Uterus (tissue), 2 donors: ENCODE data around the gene GRK5.

ENCODE experiments used
- POLR2A ChIP-seq, 2 donors: fragments of 450-650 bp; IDR thresholded peaks; one replicate each; pipeline ENCODE4 v1.6.1; 2016; ENCODE audit warnings: antibody characterized with exemption in 2 of 2, mild to moderate bottlenecking in 1 of 2, moderate library complexity in 1 of 2
- TF ChIP-seq, protein P1 (sequence below), 4 experiments: fragments of 200-600 bp in 2 of 4; fragments of 450-650 bp in 2 of 4; sonication (generic) in 2 of 4; IDR thresholded peaks; one replicate each; pipeline ENCODE4 v1.5.1; 2016 to 2019; ENCODE audit warnings: antibody characterized with exemption in 4 of 4, mild to moderate bottlenecking in 2 of 4, moderate library complexity in 1 of 4

DNA sequence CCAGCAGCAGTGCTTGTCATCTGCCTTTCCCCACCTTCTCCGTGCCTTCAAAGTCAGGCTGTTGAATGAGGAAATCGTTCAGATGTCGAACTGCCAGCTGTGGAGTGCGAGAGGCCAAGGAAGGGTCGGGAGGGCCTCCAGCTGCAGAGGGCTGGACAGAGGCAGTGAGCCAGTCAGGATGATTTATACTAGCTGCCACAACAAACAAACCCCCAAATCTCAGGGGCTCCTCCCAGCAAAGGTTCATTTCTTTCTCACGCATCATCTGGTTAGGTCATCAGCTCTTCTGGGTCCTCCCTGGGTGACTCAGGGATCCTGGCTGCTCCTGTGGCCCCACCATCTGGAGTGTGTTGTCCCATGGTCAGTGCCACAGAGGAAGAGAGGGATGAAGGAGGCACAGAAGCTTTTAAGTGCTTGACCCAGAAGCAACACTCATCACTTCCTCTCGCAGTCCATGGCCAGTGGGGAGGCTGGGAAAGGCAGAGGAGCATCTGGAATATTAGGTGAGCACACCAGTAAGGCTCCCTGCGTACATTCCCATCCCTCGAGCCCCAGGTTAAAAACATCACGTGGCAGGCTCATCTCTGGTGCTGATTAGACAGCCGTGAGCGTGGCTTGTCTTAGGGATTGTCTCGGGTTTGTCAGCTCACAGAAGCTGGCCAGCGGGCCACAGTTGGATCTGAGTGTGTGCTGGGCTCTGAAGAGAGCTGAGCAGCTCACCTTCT is 194.5 kb downstream of the GRK5 start:
- TF ChIP-seq, protein P1, sequence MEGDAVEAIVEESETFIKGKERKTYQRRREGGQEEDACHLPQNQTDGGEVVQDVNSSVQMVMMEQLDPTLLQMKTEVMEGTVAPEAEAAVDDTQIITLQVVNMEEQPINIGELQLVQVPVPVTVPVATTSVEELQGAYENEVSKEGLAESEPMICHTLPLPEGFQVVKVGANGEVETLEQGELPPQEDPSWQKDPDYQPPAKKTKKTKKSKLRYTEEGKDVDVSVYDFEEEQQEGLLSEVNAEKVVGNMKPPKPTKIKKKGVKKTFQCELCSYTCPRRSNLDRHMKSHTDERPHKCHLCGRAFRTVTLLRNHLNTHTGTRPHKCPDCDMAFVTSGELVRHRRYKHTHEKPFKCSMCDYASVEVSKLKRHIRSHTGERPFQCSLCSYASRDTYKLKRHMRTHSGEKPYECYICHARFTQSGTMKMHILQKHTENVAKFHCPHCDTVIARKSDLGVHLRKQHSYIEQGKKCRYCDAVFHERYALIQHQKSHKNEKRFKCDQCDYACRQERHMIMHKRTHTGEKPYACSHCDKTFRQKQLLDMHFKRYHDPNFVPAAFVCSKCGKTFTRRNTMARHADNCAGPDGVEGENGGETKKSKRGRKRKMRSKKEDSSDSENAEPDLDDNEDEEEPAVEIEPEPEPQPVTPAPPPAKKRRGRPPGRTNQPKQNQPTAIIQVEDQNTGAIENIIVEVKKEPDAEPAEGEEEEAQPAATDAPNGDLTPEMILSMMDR (IDR thresholded peaks at IDR 0.05): no peak
- TF ChIP-seq POLR2A (IDR thresholded peaks at IDR 0.05): no peak
